ENCODE results near the gene KIAA0232.

Gene KIAA0232

GRCh38 chr4:6851431-6851830 is 68.9 kb downstream of the KIAA0232 start:
- no peak for DNase-seq

GRCh38 chr4:6851962-6852361 is 69.4 kb downstream of the KIAA0232 start:
- no peak for DNase-seq

- DNase-seq, result no peak
These were observed 70.1 kb downstream of the KIAA0232 start for GRCh38 chr4:6852582-6852981.

GRCh38 chr4:6854098-6854744 is 71.7 kb downstream of the KIAA0232 start:
- peak; percentile 63 to 82 (median 78) for DNase-seq

- DNase-seq, result peak; percentile 38 to 53 (median 47)
These were observed 73.3 kb downstream of the KIAA0232 start for GRCh38 chr4:6855692-6856297.

- DNase-seq, result no peak
These were observed 73.9 kb downstream of the KIAA0232 start for GRCh38 chr4:6856391-6856790.

GRCh38 chr4:6857009-6857882 is 74.7 kb downstream of the KIAA0232 start:
- no peak for DNase-seq

GRCh38 chr4:6858997-6859396 is 76.5 kb downstream of the KIAA0232 start:
- DNase-seq, result no peak

- DNase-seq, result no peak
These were observed 77.0 kb downstream of the KIAA0232 start for GRCh38 chr4:6859543-6859942.

GRCh38 chr4:6868386-6868785 is 85.9 kb downstream of the KIAA0232 start:
- DNase-seq, result no peak

- DNase-seq, result no peak
These were observed 87.4 kb downstream of the KIAA0232 start for GRCh38 chr4:6869944-6870343.

GRCh38 chr4:6873291-6873690 is 90.8 kb downstream of the KIAA0232 start:
- DNase-seq, result no peak

- DNase-seq, result peak; percentile 71 to 87 (median 72)
These were observed 91.4 kb downstream of the KIAA0232 start for GRCh38 chr4:6873792-6874461.

- no peak for DNase-seq
These were observed 92.5 kb downstream of the KIAA0232 start for GRCh38 chr4:6874981-6875380.

GRCh38 chr4:6875431-6875831 is 92.9 kb downstream of the KIAA0232 start:
- DNase-seq, result peak; percentile 78 to 81 (median 78)

GRCh38 chr4:6876440-6876839 is 93.9 kb downstream of the KIAA0232 start:
- no peak for DNase-seq

- no peak for DNase-seq
These were observed 94.5 kb downstream of the KIAA0232 start for GRCh38 chr4:6877067-6877466.

GRCh38 chr4:6878451-6879059 is 96.0 kb downstream of the KIAA0232 start:
- DNase-seq, result no peak

- DNase-seq, result no peak
These were observed 98.2 kb downstream of the KIAA0232 start for GRCh38 chr4:6880691-6881090.

GRCh38 chr4:6881908-6882307 is 99.4 kb downstream of the KIAA0232 start:
- DNase-seq, result no peak

GRCh38 chr4:6884341-6884870 is 101.9 kb downstream of the KIAA0232 start:
- no peak for DNase-seq

- DNase-seq, result peak; percentile 76 to 82 (median 77)
These were observed 103.5 kb downstream of the KIAA0232 start for GRCh38 chr4:6885953-6886557.
